Neural progenitor cell (in vitro differentiated cells): ENCODE results near the gene CUL7. TPM values are rescaled to one million over a fixed set of nuclear protein-coding genes. Genes with fewer than 3 reads are reported as not detected.
"Not testable (repeated sequence)": the region's sequence is repeated elsewhere in the genome, so short reads cannot be mapped to it uniquely, and the experiment has no call there.

Experiments
- DNase-seq: peaks from one replicate; pipeline ENCODE4 v3.0.0-alpha.2; 2016; ENCODE audit warnings: low spot score
- H2AFZ ChIP-seq: fragments of 200-600 bp; sonication (generic); replicated peaks from 2 replicates; pipeline ENCODE4 v1.6.1; 2016; ENCODE audit warnings: antibody characterized with exemption
- H3F3A ChIP-seq: fragments of 200-600 bp; sonication (generic); 2 replicates; pipeline ENCODE4 v1.6.1; 2016; ENCODE audit warnings: antibody characterized with exemption, low read depth
- H3K27ac ChIP-seq: fragments of 200-600 bp; sonication (generic); 2 replicates; pipeline ENCODE4 v1.5.1; 2016; ENCODE audit warnings: mild to moderate bottlenecking
- H3K27me3 ChIP-seq: fragments of 200-600 bp; sonication (generic); 2 replicates; pipeline ENCODE4 v1.6.1; 2016; ENCODE audit warnings: mild to moderate bottlenecking, moderate library complexity
- H3K36me3 ChIP-seq: fragments of 200-600 bp; sonication (generic); 2 replicates; pipeline ENCODE4 v1.5.1; 2016
- H3K4me1 ChIP-seq: fragments of 200-600 bp; sonication (generic); 2 replicates; pipeline ENCODE4 v1.6.1; 2016; ENCODE audit warnings: mixed run types
- H3K4me2 ChIP-seq: fragments of 200-600 bp; sonication (generic); 2 replicates; pipeline ENCODE4 v1.6.1; 2016
- H3K4me3 ChIP-seq: fragments of 200-600 bp; sonication (generic); 2 replicates; pipeline ENCODE4 v1.5.1; 2016
- H3K79me2 ChIP-seq: fragments of 200-600 bp; sonication (generic); 2 replicates; pipeline ENCODE4 v1.6.1; 2016; ENCODE audit warnings: low read depth
- H3K9ac ChIP-seq: fragments of 200-600 bp; sonication (generic); 2 replicates; pipeline ENCODE4 v1.6.1; 2016
- H3K9me3 ChIP-seq: fragments of 200-600 bp; sonication (generic); 2 replicates; pipeline ENCODE4 v1.5.1; 2016; ENCODE audit warnings: low read depth
- H4K20me1 ChIP-seq: fragments of 200-600 bp; sonication (generic); 2 replicates; pipeline ENCODE4 v1.6.1; 2016; ENCODE audit warnings: low read depth
- H3K27ac Mint-ChIP-seq: 3 replicates; pipeline ENCODE4 v1.8.0; 2021; ENCODE audit warnings: mixed read lengths
- H3K27me3 Mint-ChIP-seq: 2 replicates; pipeline ENCODE4 v1.8.0; 2022; ENCODE audit warnings: low read depth, mild to moderate bottlenecking, inconsistent platforms, moderate library complexity, mixed read lengths; ENCODE audit not compliant: insufficient read depth
- H3K36me3 Mint-ChIP-seq: 3 replicates; pipeline ENCODE4 v1.8.0; 2021; ENCODE audit warnings: mixed read lengths
- H3K4me1 Mint-ChIP-seq: 3 replicates; pipeline ENCODE4 v1.8.0; 2021; ENCODE audit warnings: mixed read lengths
- H3K4me3 Mint-ChIP-seq: 3 replicates; pipeline ENCODE4 v1.8.0; 2021; ENCODE audit warnings: mild to moderate bottlenecking, moderate library complexity, mixed read lengths
- H3K9me3 Mint-ChIP-seq: 3 replicates; pipeline ENCODE4 v1.8.0; 2020; ENCODE audit warnings: mixed read lengths
- EZH2 ChIP-seq: fragments of 200-600 bp; sonication (generic); IDR thresholded peaks from 2 replicates; pipeline ENCODE4 v1.6.1; 2017; ENCODE audit warnings: antibody characterized with exemption, mild to moderate bottlenecking, moderate library complexity
- EZH2phosphoT487 ChIP-seq: fragments of 200-600 bp; sonication (generic); IDR thresholded peaks from 2 replicates; pipeline ENCODE4 v1.6.1; 2017; ENCODE audit warnings: antibody characterized with exemption
- total RNA-seq: library from RNA; depleted of rRNA; stranded (reverse); fragments of >200 nt; gene quantifications from 2 replicates; pipeline ENCODE4 v1.2.3, GENCODE V29; 2015; ENCODE audit warnings: low replicate concordance
- TF ChIP-seq, protein P1 (sequence below): fragments of 200-600 bp; sonication (generic); IDR thresholded peaks from 2 replicates; pipeline ENCODE4 v1.5.1; 2017; ENCODE audit warnings: antibody characterized with exemption, mild to moderate bottlenecking

The CUL7 gene
- total RNA-seq, 1 donor from 2014 or later: 23.1 TPM

DNA sequence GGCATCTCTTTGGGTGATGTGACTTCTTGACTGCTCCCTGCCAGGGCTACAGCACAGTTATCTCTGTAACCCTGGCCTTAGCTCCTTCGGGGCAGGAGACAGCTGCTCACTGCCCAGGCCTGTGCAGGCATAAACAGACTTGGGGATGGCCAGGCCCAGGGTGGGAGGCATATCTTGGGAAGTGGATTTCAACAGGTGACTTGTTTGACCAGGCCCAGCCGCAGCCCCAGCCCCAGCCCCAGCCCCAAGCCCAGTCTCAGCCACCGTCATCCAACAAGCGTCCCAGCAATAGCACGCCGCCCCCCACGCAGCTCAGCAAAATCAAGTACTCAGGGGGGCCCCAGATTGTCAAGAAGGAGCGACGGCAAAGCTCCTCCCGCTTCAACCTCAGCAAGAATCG lies 47.4 kb downstream of the CUL7 start:
- H3K4me1 ChIP-seq: no peaks in the 10 kb centered on the region
- no peak for TF ChIP-seq EZH2phosphoT487
- no peak for TF ChIP-seq EZH2
- TF ChIP-seq, protein P1, sequence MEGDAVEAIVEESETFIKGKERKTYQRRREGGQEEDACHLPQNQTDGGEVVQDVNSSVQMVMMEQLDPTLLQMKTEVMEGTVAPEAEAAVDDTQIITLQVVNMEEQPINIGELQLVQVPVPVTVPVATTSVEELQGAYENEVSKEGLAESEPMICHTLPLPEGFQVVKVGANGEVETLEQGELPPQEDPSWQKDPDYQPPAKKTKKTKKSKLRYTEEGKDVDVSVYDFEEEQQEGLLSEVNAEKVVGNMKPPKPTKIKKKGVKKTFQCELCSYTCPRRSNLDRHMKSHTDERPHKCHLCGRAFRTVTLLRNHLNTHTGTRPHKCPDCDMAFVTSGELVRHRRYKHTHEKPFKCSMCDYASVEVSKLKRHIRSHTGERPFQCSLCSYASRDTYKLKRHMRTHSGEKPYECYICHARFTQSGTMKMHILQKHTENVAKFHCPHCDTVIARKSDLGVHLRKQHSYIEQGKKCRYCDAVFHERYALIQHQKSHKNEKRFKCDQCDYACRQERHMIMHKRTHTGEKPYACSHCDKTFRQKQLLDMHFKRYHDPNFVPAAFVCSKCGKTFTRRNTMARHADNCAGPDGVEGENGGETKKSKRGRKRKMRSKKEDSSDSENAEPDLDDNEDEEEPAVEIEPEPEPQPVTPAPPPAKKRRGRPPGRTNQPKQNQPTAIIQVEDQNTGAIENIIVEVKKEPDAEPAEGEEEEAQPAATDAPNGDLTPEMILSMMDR: no peak
- H3K9me3 Mint-ChIP-seq: no peaks in the 10 kb centered on the region
- peaks cover 18% of the 10 kb centered on the region for H3K36me3 Mint-ChIP-seq
- H3K9me3 ChIP-seq: no peaks in the 10 kb centered on the region
- H3K27ac ChIP-seq: no peak overlapping the region
- peaks cover 9% of the 10 kb centered on the region for H3F3A ChIP-seq
- no peaks in the 10 kb centered on the region for H3K36me3 ChIP-seq
- H3K4me3 Mint-ChIP-seq: no peak overlapping the region
- H3K27me3 Mint-ChIP-seq: peaks cover 2% of the 10 kb centered on the region
- peaks cover 4% of the 10 kb centered on the region for H4K20me1 ChIP-seq
- H3K27me3 ChIP-seq: no peaks in the 10 kb centered on the region
- no peaks in the 10 kb centered on the region for H3K4me1 Mint-ChIP-seq
- no peak overlapping the region for H3K4me3 ChIP-seq
- DNase-seq: no peak
- H3K79me2 ChIP-seq: no peaks in the 10 kb centered on the region
- H3K27ac Mint-ChIP-seq: peak overlapping the region; percentile 57
- H2AFZ ChIP-seq: no peak overlapping the region
- H3K4me2 ChIP-seq: no peak overlapping the region
- no peak overlapping the region for H3K9ac ChIP-seq

DNA sequence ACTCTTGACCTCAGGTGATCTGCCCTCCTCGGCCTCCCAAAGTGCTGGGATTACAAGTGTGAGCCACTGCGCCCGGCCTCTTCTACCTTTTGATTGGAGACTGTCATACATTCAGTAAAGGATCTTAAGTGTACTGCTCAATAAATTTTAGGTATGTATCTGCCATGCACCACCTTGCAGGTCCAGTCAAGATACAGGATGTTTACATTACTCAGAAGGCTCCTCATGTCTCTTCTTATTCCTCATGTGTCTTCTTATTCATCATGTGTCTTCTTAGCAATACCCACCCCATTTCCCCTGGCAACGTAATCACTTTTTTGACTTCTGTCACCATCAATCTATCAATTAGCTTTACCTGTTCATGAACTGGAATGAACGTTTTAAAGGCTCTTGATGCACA lies 47.8 kb downstream of the CUL7 start:
- H3K36me3 ChIP-seq: no peaks in the 10 kb centered on the region
- Mint-ChIP-seq H3K27ac (no peak overlapping the region), H3K4me3 (no peak overlapping the region), H3K36me3 (peaks cover 18% of the 10 kb centered on the region), H3K9me3 (no peaks in the 10 kb centered on the region), H3K27me3 (peaks cover 2% of the 10 kb centered on the region), H3K4me1 (no peaks in the 10 kb centered on the region)
- H2AFZ ChIP-seq: no peak overlapping the region
- peaks cover 7% of the 10 kb centered on the region for H4K20me1 ChIP-seq
- H3K79me2 ChIP-seq: no peaks in the 10 kb centered on the region
- H3F3A ChIP-seq: peaks cover 9% of the 10 kb centered on the region
- H3K27ac ChIP-seq: no peak overlapping the region
- no peak overlapping the region for H3K4me2 ChIP-seq
- H3K9me3 ChIP-seq: no peaks in the 10 kb centered on the region
- DNase-seq: no peak
- TF ChIP-seq EZH2 (no peak), EZH2phosphoT487 (no peak)
- TF ChIP-seq, protein P1: no peak
- H3K4me1 ChIP-seq: no peaks in the 10 kb centered on the region
- H3K9ac ChIP-seq: no peak overlapping the region
- no peak overlapping the region for H3K4me3 ChIP-seq
- H3K27me3 ChIP-seq: no peaks in the 10 kb centered on the region

DNA sequence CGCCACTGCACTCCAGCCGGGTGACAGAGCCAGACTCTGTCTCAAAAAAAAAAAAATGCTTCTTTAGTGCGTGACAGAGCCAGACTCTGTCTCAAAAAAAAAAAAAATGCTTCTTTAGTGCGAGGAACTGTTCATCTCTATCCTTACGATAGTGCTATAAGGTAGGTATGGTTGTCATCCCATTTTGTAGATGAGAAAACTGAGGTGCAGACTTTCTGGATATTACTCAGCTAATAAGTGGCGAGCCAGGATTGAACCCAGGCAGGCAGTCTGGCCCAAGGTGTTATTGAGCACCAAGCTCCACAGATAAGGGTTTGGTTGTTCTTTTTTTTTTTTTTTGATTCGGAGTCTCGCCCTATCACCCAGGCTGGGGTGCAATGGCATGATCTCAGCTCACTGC lies 51.8 kb downstream of the CUL7 start:
- H3K9me3 Mint-ChIP-seq: no peaks in the 10 kb centered on the region
- Histone ChIP-seq H3K79me2 (no peaks in the 10 kb centered on the region), H3K4me1 (no peaks in the 10 kb centered on the region), H3F3A (peaks cover 12% of the 10 kb centered on the region), H3K27me3 (no peaks in the 10 kb centered on the region), H3K36me3 (no peaks in the 10 kb centered on the region), H3K4me2 (no peak overlapping the region), H3K4me3 (no peak overlapping the region), H3K27ac (no peak overlapping the region), H3K9ac (no peak overlapping the region), H4K20me1 (peaks cover 18% of the 10 kb centered on the region), H2AFZ (no peak overlapping the region), H3K9me3 (no peaks in the 10 kb centered on the region)
- H3K4me1 Mint-ChIP-seq: peaks cover 3% of the 10 kb centered on the region
- H3K36me3 Mint-ChIP-seq: peaks cover 11% of the 10 kb centered on the region
- H3K27me3 Mint-ChIP-seq: no peaks in the 10 kb centered on the region
- no peak for DNase-seq
- no peak overlapping the region for H3K4me3 Mint-ChIP-seq
- no peak overlapping the region for H3K27ac Mint-ChIP-seq
- no peak for TF ChIP-seq EZH2
- TF ChIP-seq EZH2phosphoT487: no peak

DNA sequence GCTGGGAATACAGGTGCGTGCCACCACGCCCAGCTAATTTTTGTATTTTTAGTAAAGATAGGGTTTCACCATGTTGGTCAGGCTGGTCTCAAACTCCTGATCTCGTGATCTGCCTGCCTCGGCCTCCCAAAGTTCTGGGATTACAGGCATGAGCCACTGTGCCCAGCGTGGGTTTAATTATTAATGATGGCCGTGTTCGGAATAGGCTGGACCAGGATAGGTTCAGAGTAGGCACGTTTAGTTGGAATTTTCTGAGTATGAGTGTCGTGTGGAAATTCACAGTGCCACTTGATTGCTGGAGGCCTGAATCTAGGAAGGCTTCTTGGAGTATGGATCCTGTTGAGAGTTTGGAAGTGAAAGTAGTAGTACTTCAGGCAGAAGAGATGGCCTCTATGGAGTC lies 55.4 kb downstream of the CUL7 start:
- Mint-ChIP-seq H3K36me3 (peaks cover 14% of the 10 kb centered on the region), H3K27ac (peak overlapping the region; percentile 51)
- not testable (repeated sequence) for H3K36me3 ChIP-seq, DNase-seq, H2AFZ ChIP-seq, H3K9me3 ChIP-seq, H3K4me1 Mint-ChIP-seq, H3K4me3 Mint-ChIP-seq, H3K27me3 ChIP-seq, H3K4me3 ChIP-seq, H3K27ac ChIP-seq, H3K4me2 ChIP-seq, H3K9me3 Mint-ChIP-seq, H3K79me2 ChIP-seq, H3K4me1 ChIP-seq, H3K27me3 Mint-ChIP-seq, H3K9ac ChIP-seq
- H3F3A ChIP-seq: peaks cover 11% of the 10 kb centered on the region
- peaks cover 14% of the 10 kb centered on the region for H4K20me1 ChIP-seq
